Panc1 (cell line): ENCODE data around the gene FZD4.

Experiments
- POLR2AphosphoS5 ChIP-seq: IDR thresholded peaks from 2 replicates; pipeline ENCODE4 v1.6.1; 2012; ENCODE audit warnings: mild to moderate bottlenecking, low read depth, low read length, moderate library complexity
- SIN3A ChIP-seq: IDR thresholded peaks from 2 replicates; pipeline ENCODE4 v1.6.1; 2012; ENCODE audit warnings: low read depth, mild to moderate bottlenecking, low read length, moderate library complexity, borderline replicate concordance; ENCODE audit not compliant: insufficient read depth
- TCF7L2 ChIP-seq: IDR thresholded peaks from 2 replicates; pipeline ENCODE4 v1.6.1; 2011; ENCODE audit warnings: mild to moderate bottlenecking, low read depth, low read length, inconsistent platforms
- TF ChIP-seq, protein P1 (sequence below): fragments of 450-650 bp; IDR thresholded peaks from 2 replicates; pipeline ENCODE4 v1.5.1; 2017; ENCODE audit warnings: mild to moderate bottlenecking
- TF ChIP-seq, protein P2 (sequence below), 2 experiments: IDR thresholded peaks; 2 replicates each; pipeline ENCODE4 v1.6.1; 2011 to 2012; ENCODE audit warnings: low read depth in 2 of 2, control low read depth in 1 of 2, low read length in 1 of 2, mild to moderate bottlenecking in 1 of 2, moderate library complexity in 1 of 2; ENCODE audit not compliant: insufficient read depth in 1 of 2

DNA sequence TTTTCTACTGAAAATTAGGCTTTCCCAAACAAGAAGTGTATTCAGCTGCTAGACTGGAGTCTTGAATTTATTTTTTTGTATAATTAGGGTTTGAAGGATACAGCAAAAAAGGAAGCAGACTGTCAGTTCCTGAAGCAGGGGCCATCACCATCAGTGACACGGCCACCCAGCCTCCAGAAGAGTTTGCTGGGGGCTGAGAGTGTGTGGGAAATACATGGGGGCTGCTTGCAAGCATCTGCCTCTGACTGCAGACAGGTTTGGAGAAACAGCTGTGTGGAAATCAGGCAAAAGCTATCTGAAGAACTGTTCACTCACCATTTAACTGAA is 23.0 kb downstream of the FZD4 start:
- TF ChIP-seq, protein P1, sequence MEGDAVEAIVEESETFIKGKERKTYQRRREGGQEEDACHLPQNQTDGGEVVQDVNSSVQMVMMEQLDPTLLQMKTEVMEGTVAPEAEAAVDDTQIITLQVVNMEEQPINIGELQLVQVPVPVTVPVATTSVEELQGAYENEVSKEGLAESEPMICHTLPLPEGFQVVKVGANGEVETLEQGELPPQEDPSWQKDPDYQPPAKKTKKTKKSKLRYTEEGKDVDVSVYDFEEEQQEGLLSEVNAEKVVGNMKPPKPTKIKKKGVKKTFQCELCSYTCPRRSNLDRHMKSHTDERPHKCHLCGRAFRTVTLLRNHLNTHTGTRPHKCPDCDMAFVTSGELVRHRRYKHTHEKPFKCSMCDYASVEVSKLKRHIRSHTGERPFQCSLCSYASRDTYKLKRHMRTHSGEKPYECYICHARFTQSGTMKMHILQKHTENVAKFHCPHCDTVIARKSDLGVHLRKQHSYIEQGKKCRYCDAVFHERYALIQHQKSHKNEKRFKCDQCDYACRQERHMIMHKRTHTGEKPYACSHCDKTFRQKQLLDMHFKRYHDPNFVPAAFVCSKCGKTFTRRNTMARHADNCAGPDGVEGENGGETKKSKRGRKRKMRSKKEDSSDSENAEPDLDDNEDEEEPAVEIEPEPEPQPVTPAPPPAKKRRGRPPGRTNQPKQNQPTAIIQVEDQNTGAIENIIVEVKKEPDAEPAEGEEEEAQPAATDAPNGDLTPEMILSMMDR: no peak
- no peak for TF ChIP-seq SIN3A
- no peak for TF ChIP-seq POLR2AphosphoS5
- TF ChIP-seq, protein P2, sequence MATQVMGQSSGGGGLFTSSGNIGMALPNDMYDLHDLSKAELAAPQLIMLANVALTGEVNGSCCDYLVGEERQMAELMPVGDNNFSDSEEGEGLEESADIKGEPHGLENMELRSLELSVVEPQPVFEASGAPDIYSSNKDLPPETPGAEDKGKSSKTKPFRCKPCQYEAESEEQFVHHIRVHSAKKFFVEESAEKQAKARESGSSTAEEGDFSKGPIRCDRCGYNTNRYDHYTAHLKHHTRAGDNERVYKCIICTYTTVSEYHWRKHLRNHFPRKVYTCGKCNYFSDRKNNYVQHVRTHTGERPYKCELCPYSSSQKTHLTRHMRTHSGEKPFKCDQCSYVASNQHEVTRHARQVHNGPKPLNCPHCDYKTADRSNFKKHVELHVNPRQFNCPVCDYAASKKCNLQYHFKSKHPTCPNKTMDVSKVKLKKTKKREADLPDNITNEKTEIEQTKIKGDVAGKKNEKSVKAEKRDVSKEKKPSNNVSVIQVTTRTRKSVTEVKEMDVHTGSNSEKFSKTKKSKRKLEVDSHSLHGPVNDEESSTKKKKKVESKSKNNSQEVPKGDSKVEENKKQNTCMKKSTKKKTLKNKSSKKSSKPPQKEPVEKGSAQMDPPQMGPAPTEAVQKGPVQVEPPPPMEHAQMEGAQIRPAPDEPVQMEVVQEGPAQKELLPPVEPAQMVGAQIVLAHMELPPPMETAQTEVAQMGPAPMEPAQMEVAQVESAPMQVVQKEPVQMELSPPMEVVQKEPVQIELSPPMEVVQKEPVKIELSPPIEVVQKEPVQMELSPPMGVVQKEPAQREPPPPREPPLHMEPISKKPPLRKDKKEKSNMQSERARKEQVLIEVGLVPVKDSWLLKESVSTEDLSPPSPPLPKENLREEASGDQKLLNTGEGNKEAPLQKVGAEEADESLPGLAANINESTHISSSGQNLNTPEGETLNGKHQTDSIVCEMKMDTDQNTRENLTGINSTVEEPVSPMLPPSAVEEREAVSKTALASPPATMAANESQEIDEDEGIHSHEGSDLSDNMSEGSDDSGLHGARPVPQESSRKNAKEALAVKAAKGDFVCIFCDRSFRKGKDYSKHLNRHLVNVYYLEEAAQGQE (IDR thresholded peaks at IDR 0.05; ENCODE audit: insufficient read depth in 1 of 2, low read depth in 2 of 2, low read length in 1 of 2): no peak
- no peak for TF ChIP-seq TCF7L2
